ENCODE data around the gene OCA2.
"Not testable (repeated sequence)": the region's sequence is repeated elsewhere in the genome, so short reads cannot be mapped to it uniquely, and the experiment has no call there.

GRCh38 chr15:28008175-28008574 is 90.9 kb downstream of the OCA2 start:
- TF ChIP-seq POLR2A (IDR thresholded peaks at IDR 0.05; ENCODE audit: extremely low read depth, insufficient read length); MYC (IDR thresholded peaks at IDR 0.05; ENCODE audit: low read depth, low read length); CTCF (IDR thresholded peaks at IDR 0.05; ENCODE audit: low read depth, low read length): not testable (repeated sequence)

Measured in NB4 (cell line).